ENCODE results near the gene GFRA4.
"Not testable (repeated sequence)": the region's sequence is repeated elsewhere in the genome, so short reads cannot be mapped to it uniquely, and the experiment has no call there.

The GFRA4 gene

DNA sequence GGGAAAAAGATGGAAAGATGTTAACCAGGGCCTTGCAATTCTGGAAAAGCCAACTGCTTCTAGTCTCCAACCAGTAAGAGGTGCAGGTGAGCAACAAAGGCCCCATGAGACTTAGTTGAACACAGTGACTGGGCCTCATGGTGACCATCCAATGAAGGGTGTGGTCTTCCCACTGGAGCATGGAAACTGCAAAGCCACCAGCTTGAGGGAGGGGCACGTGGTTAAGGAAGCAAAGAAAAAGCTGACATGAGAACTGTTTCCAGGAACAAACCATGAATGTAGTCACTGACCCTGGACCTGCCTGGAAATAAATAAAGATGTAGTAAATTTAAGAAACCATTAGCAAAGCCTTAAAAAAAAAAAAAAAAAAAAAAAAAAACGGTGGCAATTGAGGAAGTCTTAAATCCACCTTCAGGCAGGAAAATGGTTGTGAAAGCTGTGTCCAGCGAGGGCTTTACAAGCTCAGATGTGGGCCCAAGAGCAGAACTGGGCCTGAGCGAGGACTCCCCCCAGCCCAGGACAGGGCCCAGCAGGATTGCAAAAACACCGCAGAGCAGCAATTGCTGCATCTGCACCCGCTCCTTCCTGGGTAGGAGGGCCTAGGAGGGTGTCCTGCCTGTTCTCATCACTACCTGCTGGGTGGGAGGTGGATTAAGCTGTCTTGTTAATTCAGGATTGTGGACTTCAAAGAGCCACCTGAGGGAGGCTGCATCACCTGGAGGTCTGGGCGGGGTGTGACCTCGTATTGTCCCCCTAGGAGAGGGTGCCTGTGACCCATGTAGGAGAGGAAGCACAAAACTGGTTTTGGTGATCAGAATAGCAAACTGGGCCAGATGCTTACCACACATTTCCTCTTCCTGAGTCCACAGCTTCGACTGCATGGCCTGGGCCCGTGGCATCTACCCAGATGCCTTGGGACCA is 10.3 kb downstream of the GFRA4 start:
- DNase-seq, result no peak

DNA sequence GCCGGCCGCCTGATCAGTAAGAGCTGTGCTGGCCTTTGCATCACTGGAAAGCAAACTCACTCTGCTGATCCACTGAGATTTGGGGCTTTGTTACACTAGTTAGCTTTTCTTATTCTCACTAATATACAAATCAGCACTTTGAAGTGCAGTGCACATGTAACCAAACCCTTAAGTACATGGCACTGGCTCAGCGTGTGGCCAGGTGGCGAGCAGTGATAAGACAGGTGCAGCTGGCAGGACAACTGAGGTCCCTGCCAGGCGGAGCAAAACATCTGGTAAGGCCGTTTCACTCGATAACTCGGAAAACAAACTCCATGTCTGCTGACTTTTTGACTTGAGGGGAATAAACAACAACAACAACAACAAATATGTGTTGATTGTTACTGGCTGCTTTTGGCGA is 11.0 kb downstream of the GFRA4 start:
- peak; percentile 49 for DNase-seq

DNA sequence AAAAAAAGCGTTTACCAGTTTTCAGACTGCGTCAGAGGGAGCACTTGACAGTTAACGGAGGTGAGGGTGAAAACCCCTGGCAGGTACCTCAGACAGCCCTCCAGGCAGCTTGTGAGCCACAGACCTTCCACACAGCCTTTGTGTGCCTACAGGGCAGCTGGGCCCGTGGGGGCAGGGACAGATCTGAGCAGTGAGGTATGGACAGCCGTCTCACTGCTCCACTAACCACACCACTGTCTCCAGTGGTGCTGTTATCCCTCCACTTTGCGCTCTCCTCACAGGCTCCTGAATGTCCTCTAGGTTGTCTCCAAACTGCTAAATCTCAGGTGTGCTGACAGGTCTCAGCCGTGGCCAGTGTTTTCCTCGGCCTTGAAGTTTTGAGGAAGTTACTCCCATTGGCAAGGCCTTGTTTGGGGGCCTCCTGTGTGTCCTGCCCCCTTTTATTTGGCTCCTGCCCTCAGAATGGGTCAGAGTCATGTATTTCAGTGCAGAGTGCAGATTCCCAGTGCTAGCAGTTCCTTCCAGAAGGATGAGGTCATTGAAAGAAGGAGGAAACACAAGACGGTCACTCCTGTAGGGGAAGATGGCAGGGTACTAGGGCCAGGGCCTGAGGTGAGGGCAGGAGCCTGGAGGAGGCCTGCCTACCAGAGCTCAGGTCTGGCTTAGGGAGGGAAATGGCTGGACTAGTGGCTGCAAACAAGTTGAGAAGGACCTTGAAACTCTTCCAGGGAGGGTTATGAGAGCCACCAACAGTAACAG is 11.8 kb downstream of the GFRA4 start:
- DNase-seq, result no peak

DNA sequence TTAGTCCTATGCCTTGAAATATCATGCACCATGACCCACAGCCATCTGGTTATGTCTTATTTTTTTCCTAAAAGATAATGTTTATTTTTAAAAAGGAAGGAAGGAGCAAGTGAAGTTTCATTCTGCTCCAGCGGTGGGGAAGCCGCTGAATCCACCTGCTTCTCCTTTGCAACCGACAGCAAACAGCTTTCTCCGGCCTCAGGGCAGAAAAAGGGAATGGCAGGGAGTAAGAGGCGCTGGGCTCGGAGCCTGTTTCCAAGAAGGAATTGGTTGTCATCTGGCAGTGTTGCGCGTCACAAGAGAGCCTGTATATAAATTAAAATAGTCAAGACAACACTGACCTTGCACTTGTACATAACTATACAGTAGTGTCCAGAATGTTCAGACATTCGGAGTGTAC is 14.2 kb downstream of the GFRA4 start:
- DNase-seq, result no peak

DNA sequence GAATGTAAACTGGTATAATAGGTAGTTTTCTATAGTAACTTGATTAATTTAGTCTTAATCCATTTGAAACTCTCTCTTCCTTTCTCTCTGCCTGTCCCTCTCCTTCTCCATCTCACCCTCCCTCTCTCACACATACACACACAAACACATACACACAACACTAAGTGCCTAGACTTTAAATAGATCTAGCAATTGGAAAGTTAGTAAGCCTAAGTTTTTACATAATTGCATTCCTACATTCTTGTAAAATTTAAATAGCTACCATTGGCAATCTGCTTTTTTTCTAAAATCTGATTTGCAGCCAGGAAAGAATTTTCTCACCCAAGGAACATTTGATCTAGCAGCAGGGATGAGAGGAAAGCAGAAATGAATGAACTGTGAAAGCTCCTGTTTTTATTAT is 15.7 kb downstream of the GFRA4 start:
- DNase-seq, result no peak

DNA sequence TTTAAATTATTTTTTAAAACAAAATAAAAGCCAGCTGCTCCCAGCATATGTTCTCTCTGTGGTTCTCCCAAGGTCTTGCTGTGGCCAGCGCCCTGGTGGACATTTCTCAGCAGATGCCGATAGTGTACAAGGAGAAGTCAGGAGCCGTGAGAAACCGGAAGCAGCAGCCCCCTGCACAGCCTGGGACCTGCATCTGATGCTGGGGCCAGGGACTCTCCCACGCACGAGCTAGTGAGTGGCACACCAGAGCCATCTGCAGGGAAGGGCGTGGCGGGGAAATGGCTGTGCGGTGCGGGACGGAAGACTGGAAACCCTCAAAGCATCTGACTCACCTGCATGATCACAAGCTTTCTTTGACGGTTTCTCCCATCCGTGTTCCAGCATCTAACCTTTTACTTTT is 16.5 kb downstream of the GFRA4 start:
- DNase-seq, result no peak

DNA sequence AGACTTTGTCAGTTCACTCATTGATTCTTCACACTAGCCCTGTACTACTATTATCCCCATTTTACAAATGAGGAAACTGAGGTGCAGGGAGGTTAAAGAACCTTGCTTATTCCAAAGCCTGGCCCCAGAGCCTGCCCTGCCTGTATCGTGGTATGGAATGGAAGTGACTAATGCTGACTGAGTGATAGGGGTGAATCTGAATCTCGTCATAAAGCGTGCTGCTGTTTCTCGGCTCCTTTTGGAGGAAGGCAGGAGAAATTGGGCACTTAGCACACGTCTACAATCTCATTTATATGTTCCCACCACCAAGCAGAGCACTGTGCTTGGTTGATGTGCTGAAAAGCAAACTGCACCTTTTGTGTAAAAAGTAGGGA is 17.1 kb downstream of the GFRA4 start:
- DNase-seq, result no peak

DNA sequence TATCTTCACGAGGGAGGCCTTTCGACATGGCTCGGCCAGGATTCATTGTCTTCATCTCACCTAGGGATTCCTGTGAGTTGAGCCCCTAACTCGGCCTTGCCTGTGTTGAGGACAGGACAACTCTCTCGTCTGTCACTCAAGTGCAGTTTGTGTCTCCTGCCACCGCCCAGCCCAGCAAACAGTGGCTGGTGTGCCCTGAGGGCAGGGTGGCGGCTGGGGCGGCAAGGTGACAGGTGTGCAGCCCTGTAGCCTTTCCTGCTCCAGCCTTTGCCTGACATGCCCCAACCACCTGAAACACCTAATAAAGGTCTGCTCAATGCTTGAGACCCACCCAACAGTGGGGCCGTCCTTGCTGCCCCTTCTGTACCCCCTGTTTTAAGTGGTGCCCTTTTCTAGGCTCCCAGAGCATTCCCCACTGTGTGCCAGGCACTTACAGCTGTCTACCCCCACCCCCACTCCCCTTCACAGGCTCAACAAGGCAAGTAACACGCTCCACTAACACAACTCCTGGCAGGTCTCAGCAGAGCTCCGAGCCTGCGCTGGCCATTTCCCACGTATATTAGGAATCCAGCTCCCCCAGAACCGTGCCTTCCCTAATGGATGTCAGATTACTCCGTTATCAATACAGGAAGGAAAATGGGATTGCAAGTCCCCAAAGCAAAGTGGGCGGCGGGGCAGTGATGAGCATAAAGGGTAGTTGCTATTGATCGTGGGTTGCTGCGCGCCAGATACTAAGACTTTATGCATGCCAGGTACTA is 17.7 kb downstream of the GFRA4 start:
- no peak for DNase-seq

DNA sequence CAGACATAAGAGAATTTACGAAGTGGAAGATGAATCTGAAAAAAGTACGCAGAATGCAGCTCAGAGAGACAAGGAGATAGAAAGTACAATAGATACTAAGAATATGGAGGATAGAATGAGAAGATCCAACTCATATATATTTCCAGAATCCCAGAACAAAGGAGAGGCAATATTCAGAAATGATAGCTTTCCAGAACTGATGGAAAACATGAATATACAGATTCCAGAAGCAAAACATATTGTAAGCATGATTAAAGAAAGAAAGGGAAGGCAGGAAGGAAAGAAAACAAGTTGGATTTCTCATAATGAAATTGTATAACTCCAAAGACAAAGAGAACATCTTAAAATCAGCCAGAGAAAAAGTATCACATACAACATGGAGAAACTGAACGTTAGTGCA is 22.9 kb downstream of the GFRA4 start:
- DNase-seq, result no peak

DNA sequence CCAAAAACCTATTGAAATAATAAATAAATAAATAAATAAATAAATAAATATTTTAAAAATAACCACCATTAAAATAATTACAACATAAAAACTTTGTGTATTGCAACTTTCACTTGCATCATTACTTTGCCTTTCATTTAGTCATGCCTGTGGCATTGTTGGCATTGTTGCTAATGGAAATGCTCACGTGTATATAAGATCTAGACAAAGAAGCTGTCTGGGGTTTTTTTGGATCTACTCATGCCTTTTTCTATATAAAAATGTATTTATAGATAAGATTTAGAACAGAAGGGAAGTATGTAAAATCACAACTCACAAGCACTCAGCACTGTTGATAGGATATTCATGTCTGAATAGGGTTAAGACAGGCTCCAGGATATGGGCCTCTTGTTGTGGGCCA is 27.9 kb downstream of the GFRA4 start:
- DNase-seq, result no peak

DNA sequence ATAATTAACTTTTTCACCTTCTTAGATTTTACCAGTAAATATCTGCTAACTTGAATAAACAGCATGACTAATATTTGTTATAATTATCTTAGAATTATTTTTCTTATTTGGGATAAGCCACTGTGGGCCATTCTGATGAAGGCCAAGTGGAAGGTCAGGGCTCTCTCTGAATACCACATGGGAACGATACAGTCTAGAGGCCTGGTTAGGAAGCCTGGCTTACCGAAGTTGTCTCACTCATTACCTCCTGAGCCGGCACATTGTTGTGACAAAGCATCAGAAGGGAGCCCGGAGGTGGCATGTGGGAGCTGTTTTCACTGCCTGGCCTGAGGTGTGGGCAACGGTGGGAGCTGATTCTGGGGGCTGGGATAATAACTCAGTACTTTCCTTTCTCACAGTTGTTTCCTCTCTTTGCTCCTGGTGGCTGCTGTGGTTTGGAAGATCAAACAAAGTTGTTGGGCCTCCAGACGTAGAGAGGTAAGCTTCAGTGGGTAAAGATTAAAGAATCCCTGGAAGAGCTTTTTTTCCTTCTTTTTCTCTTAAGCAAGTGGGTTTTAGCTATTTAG is 29.2 kb downstream of the GFRA4 start:
- DNase-seq, result no peak

DNA sequence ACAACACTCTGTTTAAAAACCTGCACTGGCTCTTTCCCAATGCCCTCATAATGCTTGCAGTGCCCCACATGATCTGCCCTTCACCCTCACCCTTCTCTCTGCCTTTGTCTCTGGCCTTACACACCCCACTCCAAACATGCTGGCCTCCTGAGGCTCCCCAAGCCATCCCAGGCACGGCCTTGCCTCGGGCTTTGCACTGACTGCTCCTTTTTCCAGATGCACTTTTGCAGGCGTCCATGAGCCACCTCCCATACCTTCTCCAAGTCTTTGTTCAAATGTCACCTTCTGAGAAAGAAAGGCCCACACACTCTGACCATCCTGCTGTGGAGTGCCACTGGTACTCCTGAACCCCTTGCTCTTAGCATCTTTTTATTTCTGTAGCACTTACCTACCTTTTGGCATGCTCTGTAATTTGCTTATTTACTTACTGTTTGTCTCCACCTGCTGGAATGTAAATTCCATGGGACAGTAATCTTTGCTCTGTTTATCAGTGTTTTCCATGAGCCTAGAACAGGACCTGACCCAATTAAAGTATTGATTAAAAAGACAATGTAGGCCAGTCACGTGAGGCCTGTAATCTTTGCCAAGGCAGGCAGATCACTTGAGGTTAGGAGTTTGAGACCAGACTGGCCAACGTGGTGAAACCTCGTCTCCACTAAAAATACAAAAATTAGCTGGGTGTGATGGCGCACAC is 30.7 kb downstream of the GFRA4 start:
- no peak for DNase-seq

DNA sequence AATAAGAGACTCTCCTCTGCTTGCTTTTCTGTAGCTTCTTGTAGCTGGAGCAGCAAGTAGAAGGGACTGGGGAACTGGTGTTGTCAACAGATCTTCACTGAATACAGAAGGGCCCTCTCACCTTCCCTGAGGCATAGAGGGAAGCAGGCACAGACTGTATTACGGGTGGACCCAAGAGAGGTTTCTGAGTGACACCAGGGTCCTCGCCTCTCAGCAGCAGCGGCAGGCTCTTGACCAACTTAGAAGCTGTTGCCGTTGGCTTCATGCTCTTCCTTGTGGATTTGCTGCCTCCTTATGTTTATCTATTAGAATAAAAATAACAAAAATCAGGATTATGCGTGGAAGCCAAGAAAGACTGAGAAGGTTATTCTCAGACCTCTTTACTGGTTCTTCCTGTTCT is 31.7 kb downstream of the GFRA4 start:
- no peak for DNase-seq

DNA sequence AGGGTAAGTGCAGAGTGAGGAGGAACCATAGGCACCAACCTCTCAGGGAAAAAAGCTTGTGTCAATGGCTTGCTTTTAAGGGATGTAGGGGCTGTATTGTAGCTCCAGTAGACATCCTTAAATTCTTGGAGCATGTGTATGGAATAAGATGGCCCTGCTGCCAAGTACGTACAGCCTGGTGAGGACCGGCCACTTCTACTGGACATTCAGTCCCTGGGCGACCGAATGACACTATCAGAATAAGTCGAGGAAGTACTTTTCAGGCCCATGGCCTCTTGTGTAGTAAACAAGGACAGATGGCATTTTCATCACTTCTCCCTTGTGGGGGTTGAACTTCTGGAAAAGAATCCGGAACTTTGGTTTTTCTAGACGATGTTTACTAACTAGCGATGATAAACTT is 32.8 kb downstream of the GFRA4 start:
- DNase-seq, result no peak

DNA sequence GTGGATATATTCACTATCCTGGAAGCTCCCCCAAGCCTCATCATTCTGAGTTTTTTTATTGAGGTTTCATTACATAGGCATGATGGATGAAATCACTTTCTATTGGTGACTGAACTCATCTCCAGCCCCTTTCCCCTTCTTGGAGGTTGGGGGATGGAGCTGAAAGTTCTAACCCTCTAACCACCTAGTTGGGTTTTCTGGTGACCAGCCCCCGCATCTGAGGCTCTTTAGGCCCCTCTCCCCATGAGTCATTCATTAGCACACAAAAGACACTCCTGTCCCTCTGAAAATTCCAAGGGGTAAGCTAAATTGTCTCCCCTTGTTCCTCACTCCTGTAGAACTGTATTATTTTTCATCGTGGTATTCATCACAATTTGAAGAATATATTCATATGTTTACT is 33.3 kb downstream of the GFRA4 start:
- DNase-seq, result no peak

DNA sequence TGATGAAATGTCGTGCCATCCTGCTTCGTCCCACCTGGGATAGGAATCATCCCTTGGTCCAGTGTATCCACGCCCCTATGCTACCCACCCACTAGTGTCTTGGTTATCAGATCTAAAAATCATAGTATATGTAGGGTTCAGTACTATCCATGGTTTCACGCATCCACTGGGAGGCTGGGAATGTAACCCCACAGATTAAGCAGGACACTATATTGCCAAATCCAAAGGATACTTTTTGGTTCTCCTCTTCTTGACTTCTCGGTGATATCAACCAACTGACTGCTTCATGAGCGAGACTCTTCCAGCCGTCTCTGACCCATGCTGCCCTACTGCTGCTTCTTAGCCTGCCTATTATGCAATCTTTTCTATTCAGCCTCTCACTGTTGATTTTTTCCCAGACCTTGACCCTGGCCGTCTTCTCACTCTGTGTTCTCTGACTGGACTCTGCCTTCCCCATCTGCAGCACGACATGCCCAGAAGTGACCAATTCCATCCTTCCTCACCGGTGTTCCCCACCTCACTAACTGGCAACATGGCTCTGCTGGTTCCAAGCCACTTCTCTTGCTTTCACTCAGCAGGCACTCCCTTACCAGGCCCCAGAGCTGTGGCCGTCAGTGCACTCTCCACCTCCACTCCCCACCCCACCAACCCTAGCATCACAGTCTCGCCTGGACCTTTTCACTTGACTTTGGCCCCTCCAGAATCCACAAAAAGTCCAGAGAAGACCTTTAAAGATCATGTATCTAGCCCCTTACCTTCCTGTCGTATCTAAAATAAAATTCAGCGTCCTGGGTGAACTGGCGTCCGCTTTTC is 34.5 kb downstream of the GFRA4 start:
- no peak for DNase-seq

DNA sequence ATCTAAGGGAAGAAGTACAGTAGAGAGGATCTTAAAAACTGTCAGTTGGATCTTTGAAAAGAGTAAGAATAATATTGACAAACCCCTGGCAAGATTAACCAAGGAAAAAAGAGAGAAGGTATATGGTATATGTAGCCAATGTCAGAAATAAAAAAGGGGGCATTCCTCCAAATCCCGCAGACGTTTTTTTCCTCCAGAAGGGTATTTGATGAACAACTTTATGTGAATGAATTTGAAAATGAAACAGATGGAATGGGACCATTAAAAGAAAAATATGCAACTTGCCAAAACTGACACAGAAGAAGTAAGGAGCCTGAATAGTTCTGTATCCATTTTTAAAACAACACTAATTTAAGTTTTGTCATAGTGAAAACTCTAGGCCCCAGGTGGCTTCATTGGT is 35.7 kb downstream of the GFRA4 start:
- no peak for DNase-seq

DNA sequence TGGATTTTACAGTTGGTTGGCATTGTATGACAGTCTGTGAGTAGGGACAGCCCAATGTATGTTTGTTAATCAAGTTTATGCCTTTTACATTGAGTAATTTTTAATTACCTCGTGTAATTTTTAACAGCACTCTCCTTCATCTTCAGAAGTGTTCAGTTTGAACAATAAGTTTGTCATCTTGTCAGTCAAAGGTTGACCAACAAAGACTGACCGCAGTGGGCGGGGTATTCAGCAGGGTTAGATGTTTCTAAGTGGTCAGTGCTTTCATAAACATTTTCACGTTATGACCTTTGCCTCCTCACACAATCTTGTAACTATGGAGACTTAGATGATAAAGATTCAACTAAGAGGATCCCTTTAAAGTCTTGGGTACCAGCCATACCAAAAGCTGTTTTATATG is 40.8 kb downstream of the GFRA4 start:
- no peak for DNase-seq

DNA sequence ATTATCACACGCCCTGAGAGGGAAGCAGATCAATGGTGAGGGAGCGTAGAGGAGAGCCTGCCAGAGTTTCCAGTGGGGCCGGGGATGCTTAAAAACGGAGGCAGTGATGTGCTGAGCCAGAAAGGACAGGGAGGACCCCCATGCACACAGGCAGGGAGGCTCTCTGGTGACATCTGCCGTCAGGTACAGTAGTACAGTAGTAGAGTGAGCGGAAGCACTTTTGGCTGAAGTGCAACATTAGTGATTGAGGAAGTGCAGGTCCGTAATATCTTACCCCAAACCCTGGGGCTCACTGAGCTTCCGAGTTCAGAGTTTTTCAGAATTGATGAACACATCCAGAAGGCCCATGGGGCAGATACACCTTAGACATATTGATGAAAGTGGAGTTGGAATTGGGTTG is 42.1 kb downstream of the GFRA4 start:
- DNase-seq, result no peak

DNA sequence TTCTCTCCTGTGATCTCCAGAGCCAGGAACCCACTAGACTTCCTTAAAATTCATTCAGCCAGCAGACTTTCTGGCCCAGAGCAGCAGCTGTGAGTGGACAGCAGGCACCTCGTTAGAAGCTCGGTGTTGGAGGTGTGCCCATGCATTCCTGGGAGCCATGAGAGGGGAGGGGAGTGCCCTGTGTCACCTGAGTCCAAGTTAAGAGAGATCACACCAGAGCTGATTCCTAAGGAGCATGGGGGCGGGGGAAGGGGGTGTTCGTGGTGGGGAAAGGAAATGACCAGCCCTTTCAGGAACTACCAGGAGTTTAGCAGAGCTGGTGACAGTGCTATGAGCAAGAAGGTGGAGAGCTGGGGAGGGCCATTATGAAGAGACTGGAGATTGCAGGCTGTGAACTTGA is 46.9 kb downstream of the GFRA4 start:
- no peak for DNase-seq

DNA sequence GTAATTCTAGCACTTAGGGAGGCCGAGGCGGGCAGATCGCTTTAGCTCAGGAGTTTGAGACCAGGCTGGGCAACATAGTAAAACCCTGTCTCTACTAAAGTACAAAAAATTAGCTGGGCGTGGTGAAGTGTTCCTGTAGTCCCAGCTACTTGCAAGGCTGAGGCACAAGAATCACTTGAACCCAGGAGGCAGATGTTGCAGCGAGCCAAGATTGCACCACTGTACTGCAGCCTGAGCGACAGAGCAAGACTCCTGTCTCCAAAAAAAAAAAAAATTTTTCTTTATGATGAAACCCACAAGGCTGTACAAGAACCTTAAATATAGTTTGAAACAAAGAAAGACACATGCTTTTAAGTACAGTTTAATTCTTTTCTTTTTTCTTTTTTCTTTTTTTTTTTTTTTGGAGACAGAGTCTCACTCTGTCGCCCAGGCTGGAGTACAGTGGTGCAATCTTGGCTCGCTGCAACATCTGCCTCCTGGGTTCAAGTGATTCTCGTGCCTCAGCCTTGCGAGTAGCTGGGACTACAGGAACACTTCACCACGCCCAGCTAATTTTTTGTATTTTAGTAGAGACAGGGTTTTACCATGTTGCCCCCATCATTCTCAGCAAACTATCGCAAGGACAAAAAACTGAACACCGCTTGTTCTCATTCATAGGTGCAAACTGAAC is 47.9 kb downstream of the GFRA4 start:
- not testable (repeated sequence) for DNase-seq

Measured in NCI-H345 (cell line).